Trophoblast cell (in vitro differentiated cells and primary cell): ENCODE data around the gene RAPGEF1.

ENCODE experiments used
- DNase-seq, 2 donors: peaks; one replicate each; pipeline ENCODE4 v3.0.0-alpha.2; 2016
- H2AFZ ChIP-seq: 2 replicates; pipeline ENCODE4 v1.6.1; 2013; ENCODE audit warnings: low read length, moderate library complexity, mild to moderate bottlenecking; ENCODE audit not compliant: insufficient read depth, poor library complexity
- H2AK5ac ChIP-seq: 2 replicates; pipeline ENCODE4 v1.6.1; 2013; ENCODE audit warnings: mild to moderate bottlenecking, low read length
- H2BK120ac ChIP-seq: 2 replicates; pipeline ENCODE4 v1.6.1; 2013; ENCODE audit warnings: low read length, mild to moderate bottlenecking, moderate library complexity; ENCODE audit not compliant: insufficient read depth, poor library complexity
- H2BK12ac ChIP-seq: 2 replicates; pipeline ENCODE4 v1.6.1; 2013; ENCODE audit warnings: mild to moderate bottlenecking, low read length, moderate library complexity
- H2BK5ac ChIP-seq: 2 replicates; pipeline ENCODE4 v1.6.1; 2013; ENCODE audit warnings: low read length, low read depth, moderate library complexity, mild to moderate bottlenecking; ENCODE audit not compliant: poor library complexity
- H3K14ac ChIP-seq: 2 replicates; pipeline ENCODE4 v1.6.1; 2013; ENCODE audit warnings: mild to moderate bottlenecking, low read length
- H3K18ac ChIP-seq: 2 replicates; pipeline ENCODE4 v1.6.1; 2013; ENCODE audit warnings: mild to moderate bottlenecking, low read length
- H3K23ac ChIP-seq: 2 replicates; pipeline ENCODE4 v1.6.1; 2013; ENCODE audit warnings: low read length
- H3K27ac ChIP-seq: 2 replicates; pipeline ENCODE4 v1.5.1; 2013; ENCODE audit warnings: low read depth, mild to moderate bottlenecking, inconsistent platforms, low read length, moderate library complexity
- H3K27me3 ChIP-seq: 2 replicates; pipeline ENCODE4 v1.6.1; 2013; ENCODE audit warnings: inconsistent platforms, mild to moderate bottlenecking, low read length, moderate library complexity; ENCODE audit not compliant: insufficient read depth
- H3K36me3 ChIP-seq, 2 experiments: 1 replicate in 1 of 2; 2 replicates in 1 of 2; pipeline ENCODE4 v1.6.1; 2013; ENCODE audit warnings: low read length in 2 of 2, mild to moderate bottlenecking in 2 of 2, moderate library complexity in 1 of 2; ENCODE audit not compliant: insufficient read depth in 2 of 2, control insufficient read depth in 1 of 2
- H3K4ac ChIP-seq: 2 replicates; pipeline ENCODE4 v1.6.1; 2013; ENCODE audit warnings: low read depth, mild to moderate bottlenecking, low read length, moderate library complexity
- H3K4me1 ChIP-seq, 2 experiments: 1 replicate in 1 of 2; 2 replicates in 1 of 2; pipeline ENCODE4 v1.6.1; 2013; ENCODE audit warnings: low read length in 2 of 2, mild to moderate bottlenecking in 2 of 2, moderate library complexity in 1 of 2; ENCODE audit not compliant: insufficient read depth in 2 of 2, control insufficient read depth in 1 of 2
- H3K4me2 ChIP-seq: 2 replicates; pipeline ENCODE4 v1.6.1; 2013; ENCODE audit warnings: inconsistent platforms, mild to moderate bottlenecking, low read length, moderate library complexity
- H3K4me3 ChIP-seq: 2 replicates; pipeline ENCODE4 v1.5.1; 2013; ENCODE audit warnings: mild to moderate bottlenecking, low read depth, low read length, inconsistent platforms
- H3K79me1 ChIP-seq: one replicate; pipeline ENCODE4 v1.6.1; 2013; ENCODE audit warnings: low read length
- H3K79me2 ChIP-seq: 2 replicates; pipeline ENCODE4 v1.6.1; 2013; ENCODE audit warnings: low read length, mild to moderate bottlenecking; ENCODE audit not compliant: control insufficient read depth, insufficient read depth, poor library complexity
- H3K9ac ChIP-seq: 2 replicates; pipeline ENCODE4 v1.6.1; 2013; ENCODE audit warnings: mild to moderate bottlenecking, low read length
- H3K9me3 ChIP-seq: 2 replicates; pipeline ENCODE4 v1.6.1; 2013; ENCODE audit warnings: low read depth, mild to moderate bottlenecking, control low read depth, inconsistent platforms, low read length; ENCODE audit not compliant: insufficient read depth
- H4K12ac ChIP-seq: 2 replicates; pipeline ENCODE4 v1.6.1; 2013; ENCODE audit warnings: low read depth, mild to moderate bottlenecking, low read length, moderate library complexity
- H4K8ac ChIP-seq: 2 replicates; pipeline ENCODE4 v1.6.1; 2013; ENCODE audit warnings: low read depth, mild to moderate bottlenecking, low read length, moderate library complexity
- H4K91ac ChIP-seq: one replicate; pipeline ENCODE4 v1.6.1; 2013; ENCODE audit warnings: low read depth, mild to moderate bottlenecking, low read length, moderate library complexity
- WGBS: extraction: QIAGEN DNeasy Blood & Tissue Kit; methylation state at CpG from one replicate; pipeline ENCODE4 v1.1.7; 2013; ENCODE audit warnings: missing lambda C conversion rate; ENCODE audit not compliant: insufficient read length, insufficient coverage; ENCODE audit errors: extremely low coverage; 5-methylcytosine and 5-hydroxymethylcytosine counted together

The RAPGEF1 gene

DNA sequence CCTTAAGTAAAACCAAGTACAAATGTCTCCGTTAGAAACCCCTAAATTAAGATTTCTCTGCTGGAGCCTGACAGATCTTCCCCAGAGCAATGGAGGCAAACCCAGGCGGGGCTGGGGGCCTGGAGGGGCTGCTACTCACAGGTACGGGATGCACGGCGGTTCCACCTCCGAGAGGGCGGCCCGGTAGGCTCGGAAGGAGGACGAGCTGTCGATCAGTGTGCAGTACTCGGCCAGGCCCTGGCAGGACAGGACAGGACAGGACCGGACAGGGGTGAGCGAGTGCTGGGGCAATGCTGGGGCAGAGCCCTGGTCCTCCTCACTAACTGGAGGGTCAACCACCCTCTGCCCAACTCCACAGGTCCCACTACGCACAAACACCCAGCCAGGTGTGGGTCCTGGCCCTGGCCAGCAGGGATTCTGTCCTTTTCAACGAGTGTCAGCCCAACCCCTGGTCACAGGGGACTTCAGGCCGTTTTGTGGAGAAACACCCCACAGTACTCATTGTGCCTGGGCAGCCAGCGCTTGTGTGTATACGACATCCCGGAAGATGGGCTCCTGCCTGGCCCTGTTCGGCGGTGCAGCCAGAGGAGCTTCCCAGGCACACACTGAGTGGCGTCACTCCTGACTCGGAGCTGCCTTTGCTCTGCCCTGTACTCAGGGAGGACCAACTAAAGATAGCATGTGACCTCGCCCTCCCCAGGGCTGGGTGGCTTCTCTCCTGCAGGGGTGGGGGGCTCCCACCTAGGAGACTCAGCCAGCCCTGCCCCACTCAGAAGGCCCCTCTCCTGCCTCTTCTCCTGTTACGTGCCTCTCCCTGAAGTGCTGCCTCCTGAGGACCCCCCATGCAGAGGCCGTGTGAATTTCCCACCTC lies 157.2 kb downstream of the RAPGEF1 start:
- no peaks in the 10 kb centered on the region for H3K27me3 ChIP-seq
- no peak overlapping the region for H3K18ac ChIP-seq
- H3K79me1 ChIP-seq, result no peaks in the 10 kb centered on the region
- H3K4me2 ChIP-seq, result no peak overlapping the region
- no peak overlapping the region for H3K23ac ChIP-seq
- H2AFZ ChIP-seq, result no peak overlapping the region
- H3K4ac ChIP-seq, result no peak overlapping the region
- H3K9me3 ChIP-seq, result peaks cover 2% of the 10 kb centered on the region
- no peak overlapping the region for H4K12ac ChIP-seq
- no peaks in the 10 kb centered on the region for H3K79me2 ChIP-seq
- H3K4me3 ChIP-seq, result no peak overlapping the region
- no peak overlapping the region for H3K27ac ChIP-seq
- no peak overlapping the region for H4K91ac ChIP-seq
- H2BK12ac ChIP-seq, result no peak overlapping the region
- no CpG with 5 or more reads among the region's 27 CpGs for WGBS
- no peak overlapping the region for H2AK5ac ChIP-seq
- H3K9ac ChIP-seq, result no peak overlapping the region
- peaks cover 0 to 5% of the 10 kb centered on the region in 2 experiments for H3K4me1 ChIP-seq
- no peak overlapping the region for H3K14ac ChIP-seq
- no peak overlapping the region for H2BK120ac ChIP-seq
- no peak for DNase-seq
- H2BK5ac ChIP-seq, result no peak overlapping the region
- H3K36me3 ChIP-seq, result peaks cover 74 to 75% of the 10 kb centered on the region in 2 experiments
- no peak overlapping the region for H4K8ac ChIP-seq

GRCh38 chr9:131582056-131582455 lies 157.8 kb downstream of the RAPGEF1 start:
- no peak overlapping the region for H3K9ac ChIP-seq
- WGBS, result no CpG with 5 or more reads among the region's 10 CpGs

GRCh38 chr9:131580358-131580757 lies 159.5 kb downstream of the RAPGEF1 start:
- Histone ChIP-seq H3K4me1 (peaks cover 0 to 5% of the 10 kb centered on the region in 2 experiments), H3K79me2 (no peaks in the 10 kb centered on the region), H3K18ac (no peak overlapping the region), H4K8ac (no peak overlapping the region), H3K4ac (no peak overlapping the region), H2AFZ (no peak overlapping the region), H4K12ac (no peak overlapping the region), H3K9ac (no peak overlapping the region), H2BK5ac (no peak overlapping the region), H3K14ac (no peak overlapping the region), H3K36me3 (peaks cover 83 to 85% of the 10 kb centered on the region in 2 experiments), H3K27me3 (no peaks in the 10 kb centered on the region), H2BK120ac (no peak overlapping the region), H2AK5ac (no peak overlapping the region), H3K9me3 (no peaks in the 10 kb centered on the region), H3K4me2 (no peak overlapping the region), H3K4me3 (no peak overlapping the region), H2BK12ac (no peak overlapping the region), H3K27ac (no peak overlapping the region), H3K79me1 (no peaks in the 10 kb centered on the region), H3K23ac (no peak overlapping the region), H4K91ac (no peak overlapping the region)
- DNase-seq, result no peak
- WGBS, result no CpG with 5 or more reads among the region's 9 CpGs

More at GRCh38 chr9:131582056-131582455, 157.8 kb downstream of the RAPGEF1 start:
- no peak overlapping the region for H3K4me3 ChIP-seq
- H3K36me3 ChIP-seq, result peaks cover 73% of the 10 kb centered on the region in 2 experiments
- H4K8ac ChIP-seq, result no peak overlapping the region
- no peak overlapping the region for H3K23ac ChIP-seq
- peaks cover 0 to 5% of the 10 kb centered on the region in 2 experiments for H3K4me1 ChIP-seq
- no peak overlapping the region for H4K12ac ChIP-seq
- H3K4ac ChIP-seq, result no peak overlapping the region
- H3K79me1 ChIP-seq, result no peaks in the 10 kb centered on the region
- H3K14ac ChIP-seq, result no peak overlapping the region
- H2AK5ac ChIP-seq, result no peak overlapping the region
- no peak overlapping the region for H3K27ac ChIP-seq
- DNase-seq, result no peak
- no peak overlapping the region for H2BK5ac ChIP-seq
- no peak overlapping the region for H2BK120ac ChIP-seq
- no peaks in the 10 kb centered on the region for H3K27me3 ChIP-seq
- H2BK12ac ChIP-seq, result no peak overlapping the region
- no peak overlapping the region for H4K91ac ChIP-seq
- H3K18ac ChIP-seq, result no peak overlapping the region
- H3K79me2 ChIP-seq, result no peaks in the 10 kb centered on the region
- H3K4me2 ChIP-seq, result no peak overlapping the region
- no peaks in the 10 kb centered on the region for H3K9me3 ChIP-seq
- H2AFZ ChIP-seq, result no peak overlapping the region

DNA sequence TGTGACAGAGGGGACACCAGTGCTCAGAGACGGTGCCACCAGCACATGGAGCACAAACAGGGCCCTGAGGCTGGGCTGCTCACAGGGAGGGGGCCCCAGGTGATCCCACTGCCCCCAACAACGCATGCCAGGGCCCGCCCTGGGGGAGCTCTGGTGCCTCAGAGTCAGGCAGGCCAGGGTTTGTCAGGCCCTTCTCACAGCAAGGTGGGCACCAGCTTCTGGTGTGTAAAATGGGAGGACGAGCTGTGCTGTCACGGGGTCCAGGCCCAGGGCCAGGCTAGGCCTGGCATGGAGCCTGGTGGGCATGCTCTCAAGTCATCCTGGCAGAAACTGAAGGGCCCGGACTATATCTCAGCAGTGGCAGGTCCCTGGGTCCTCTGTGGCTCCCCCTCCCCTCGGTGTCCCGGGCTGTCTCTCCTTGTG lies 160.1 kb downstream of the RAPGEF1 start:
- Histone ChIP-seq H3K18ac (no peak overlapping the region), H4K8ac (no peak overlapping the region), H3K27me3 (no peaks in the 10 kb centered on the region), H3K23ac (no peak overlapping the region), H3K4ac (no peak overlapping the region), H3K79me2 (no peaks in the 10 kb centered on the region), H3K9me3 (no peaks in the 10 kb centered on the region), H3K4me1 (peaks cover 0 to 5% of the 10 kb centered on the region in 2 experiments), H3K4me2 (no peak overlapping the region), H3K9ac (no peak overlapping the region), H4K12ac (no peak overlapping the region), H3K14ac (no peak overlapping the region), H3K36me3 (peaks cover 83 to 85% of the 10 kb centered on the region in 2 experiments), H2BK120ac (no peak overlapping the region), H4K91ac (no peak overlapping the region), H3K4me3 (no peak overlapping the region), H3K79me1 (no peaks in the 10 kb centered on the region), H2BK12ac (no peak overlapping the region), H2BK5ac (no peak overlapping the region), H3K27ac (no peak overlapping the region), H2AFZ (no peak overlapping the region), H2AK5ac (no peak overlapping the region)
- DNase-seq, result no peak
- WGBS, result no CpG with 5 or more reads among the region's 8 CpGs
